T-helper 2 cell (primary cell): ENCODE data around the gene SIGLEC6.

Experiments
- DNase-seq, 5 experiments: peaks; one replicate each; pipeline versions ENCODE4 v3.0.0 to v3.0.0-alpha.2; 2012 to 2022

SIGLEC6 gene

GRCh38 chr19:51548213-51548651, 16.8 kb upstream of the SIGLEC6 start:
- no peak for DNase-seq

GRCh38 chr19:51547397-51548212, 16.1 kb upstream of the SIGLEC6 start:
- peak in 1 of 5 experiments; percentile 9 for DNase-seq

GRCh38 chr19:51546650-51547396, 15.4 kb upstream of the SIGLEC6 start:
- DNase-seq, result peak in 1 of 5 experiments; percentile 33

GRCh38 chr19:51546107-51546649, 14.7 kb upstream of the SIGLEC6 start:
- no peak for DNase-seq

- no peak for DNase-seq
These were observed 12.6 kb upstream of the SIGLEC6 start for GRCh38 chr19:51544038-51544437.

GRCh38 chr19:51542699-51543098, 11.2 kb upstream of the SIGLEC6 start:
- no peak for DNase-seq

GRCh38 chr19:51541458-51542357, 10.2 kb upstream of the SIGLEC6 start:
- no peak for DNase-seq

- DNase-seq, result no peak
These were observed 8.4 kb upstream of the SIGLEC6 start for GRCh38 chr19:51539821-51540366.

GRCh38 chr19:51535535-51535934, 4.1 kb upstream of the SIGLEC6 start:
- no peak for DNase-seq

- no peak for DNase-seq
These were observed 854 bp downstream of the SIGLEC6 start for GRCh38 chr19:51530616-51531015.

GRCh38 chr19:51529301-51529700, 2.2 kb downstream of the SIGLEC6 start:
- DNase-seq, result no peak

GRCh38 chr19:51525651-51526050, 5.8 kb downstream of the SIGLEC6 start:
- no peak for DNase-seq

- DNase-seq, result no peak
These were observed 6.7 kb downstream of the SIGLEC6 start for GRCh38 chr19:51524666-51525264.

GRCh38 chr19:51521781-51522180, 9.7 kb downstream of the SIGLEC6 start:
- no peak for DNase-seq

GRCh38 chr19:51521357-51521756, 10.1 kb downstream of the SIGLEC6 start:
- no peak for DNase-seq

GRCh38 chr19:51520728-51521127, 10.7 kb downstream of the SIGLEC6 start:
- peak in 1 of 5 experiments; percentile 23 for DNase-seq

GRCh38 chr19:51514866-51515481, 16.5 kb downstream of the SIGLEC6 start:
- peak in 1 of 5 experiments; percentile 60 for DNase-seq

GRCh38 chr19:51513968-51514367, 17.5 kb downstream of the SIGLEC6 start:
- DNase-seq, result no peak

- DNase-seq, result peak in 1 of 5 experiments; percentile 15
These were observed 20.1 kb downstream of the SIGLEC6 start for GRCh38 chr19:51511353-51511752.

- no peak for DNase-seq
These were observed 21.4 kb downstream of the SIGLEC6 start for GRCh38 chr19:51509823-51510660.
